ENCODE data around the gene ATOSB. TPM values are rescaled to one million over a fixed set of nuclear protein-coding genes. Genes with fewer than 3 reads are reported as not detected.

The ATOSB gene
- total and polyA plus RNA-seq, 2 of the 8 experiments (the other 6 are each of a cell fraction or from before 2014, with no cell fraction given) = 6.9 to 10.4 TPM

GRCh38 chr9:35060548-35061207 lies 55.0 kb downstream of the ATOSB start:
- H2BK5ac ChIP-seq (ENCODE audit: low read depth, low read length) = no peak overlapping the region
- no peak overlapping the region for H2BK12ac ChIP-seq (ENCODE audit: low read depth, low read length)
- no peaks in the 10 kb centered on the region for H3K4me1 ChIP-seq (replicated peaks in 1 of 4; ENCODE audit: control insufficient read depth in 3 of 4, insufficient read depth in 4 of 4, low read length in 3 of 4)
- H2BK20ac ChIP-seq (ENCODE audit: low read length) = no peak overlapping the region
- H4K5ac ChIP-seq (ENCODE audit: insufficient read length, low read depth, low read length) = no peak overlapping the region
- FAIRE-seq = no peak
- no peak overlapping the region for H3K14ac ChIP-seq (ENCODE audit: insufficient read length)
- H3K36me3 ChIP-seq (ENCODE audit: control insufficient read depth in 2 of 4, insufficient read depth in 4 of 4, low read length in 3 of 4) = peaks cover 89 to 100% (median 97%) of the 10 kb centered on the region in 4 experiments
- H2BK15ac ChIP-seq (ENCODE audit: low read length) = no peak overlapping the region
- H4K91ac ChIP-seq (replicated peaks; ENCODE audit: insufficient read length, low read length) = no peak overlapping the region
- H4K8ac ChIP-seq (ENCODE audit: extremely low read depth, insufficient read depth, low read length) = no peak overlapping the region
- POLR2A ChIA-PET (ENCODE audit: partially characterized antibody) = interaction anchor here (0.9 to 1.6 kb wide), 5 partner anchors 9 to 66 kb away, joined by 3 to 7 read pairs (median 5); partner anchors contain the start of gene VCP
- H3K4ac ChIP-seq (replicated peaks; ENCODE audit: insufficient read length, low read depth, low read length) = no peak overlapping the region
- no peak overlapping the region for H3K56ac ChIP-seq (replicated peaks; ENCODE audit: insufficient read length, low read depth, low read length)
- H3K79me1 ChIP-seq (ENCODE audit: low read depth, low read length) = no peaks in the 10 kb centered on the region; the same call in 1 of the 2 replicates
- no peak overlapping the region for H3K4me3 ChIP-seq (ENCODE audit: extremely low read depth in 1 of 4, insufficient read depth in 2 of 4, low read depth in 3 of 4, low read length in 4 of 4)
- no peak overlapping the region for H3K27ac ChIP-seq (ENCODE audit: low read depth, low read length)
- H3K23me2 ChIP-seq (ENCODE audit: low read depth, low read length) = no peaks in the 10 kb centered on the region
- H3K23ac ChIP-seq (ENCODE audit: insufficient read length) = no peak overlapping the region
- peaks cover 5 to 24% of the 10 kb centered on the region in 2 experiments for H4K20me1 ChIP-seq (replicated peaks in 1 of 2; ENCODE audit: control insufficient read depth in 1 of 2, insufficient read depth in 2 of 2, low read length in 2 of 2)
- no peak overlapping the region for H2BK120ac ChIP-seq (replicated peaks; ENCODE audit: low read depth, low read length)
- no peak overlapping the region for H2AFZ ChIP-seq (ENCODE audit: low read length)
- CTCF ChIA-PET (ENCODE audit: partially characterized antibody) = interaction anchor here (0.7 to 9.4 kb wide), 5 partner anchors 7 to 161 kb away, joined by 3 to 50 read pairs (median 4); no protein-coding TSS in a partner anchor
- no peaks in the 10 kb centered on the region for H3K79me2 ChIP-seq (ENCODE audit: control insufficient read depth in 1 of 2, insufficient read depth in 2 of 2, low read length in 2 of 2)
- no peak overlapping the region for H3K9ac ChIP-seq (replicated peaks in 1 of 4; ENCODE audit: extremely low read depth in 1 of 4, low read depth in 3 of 4, low read length in 3 of 4)
- WGBS, 2 experiments (ENCODE audit: extremely low coverage in 1 of 2, insufficient coverage in 1 of 2, insufficient read length in 1 of 2, insufficient replicate concordance in 2 of 2, low coverage in 1 of 2, low lambda C conversion rate in 2 of 2, missing lambda C conversion rate in 1 of 2) = 91% methylated on average over 11 of the region's 11 CpGs; no CpG with 5 or more reads in 1 of the 2 experiments
- DNase-seq (ENCODE audit: low read depth in 1 of 2, low spot score in 2 of 2) = no peak
- no peaks in the 10 kb centered on the region for H3K27me3 ChIP-seq (replicated peaks in 1 of 4; ENCODE audit: control insufficient read depth in 3 of 4, extremely low read depth in 1 of 4, insufficient read depth in 3 of 4, low read length in 3 of 4)
- no peak overlapping the region for H3K18ac ChIP-seq (ENCODE audit: extremely low read depth, low read length)
- H3K4me2 ChIP-seq (ENCODE audit: insufficient read depth in 1 of 2, low read depth in 2 of 2, low read length in 2 of 2) = no peak overlapping the region
- no peaks in the 10 kb centered on the region; a peak in 1 of 4 replicates for H3K9me3 ChIP-seq (ENCODE audit: insufficient read depth in 2 of 2, low read depth in 1 of 2, low read length in 1 of 2)
- H2AK5ac ChIP-seq (ENCODE audit: low read depth, low read length) = no peak overlapping the region
- no peak for TF ChIP-seq SIN3A (conservative IDR thresholded peaks at IDR 0.05 in 1 of 2, IDR thresholded peaks at IDR 0.05 in 1 of 2; ENCODE audit: low read depth in 1 of 2, low read length in 2 of 2)
- TF ChIP-seq BACH1 (IDR thresholded peaks at IDR 0.05; ENCODE audit: low read length) = no peak
- no peak for TF ChIP-seq SIRT6 (IDR thresholded peaks at IDR 0.05; ENCODE audit: low read length)
- no peak for TF ChIP-seq FOSL1 (IDR thresholded peaks at IDR 0.05; ENCODE audit: insufficient read depth, low read depth, low read length)
- TF ChIP-seq TEAD4 (IDR thresholded peaks at IDR 0.05; ENCODE audit: low read depth, low read length) = no peak
- TF ChIP-seq CTCF (IDR thresholded peaks at IDR 0.05; ENCODE audit: control extremely low read depth in 1 of 3, insufficient read depth in 1 of 3, low read depth in 1 of 3, low read length in 3 of 3) = no peak
- TF ChIP-seq, protein P1, sequence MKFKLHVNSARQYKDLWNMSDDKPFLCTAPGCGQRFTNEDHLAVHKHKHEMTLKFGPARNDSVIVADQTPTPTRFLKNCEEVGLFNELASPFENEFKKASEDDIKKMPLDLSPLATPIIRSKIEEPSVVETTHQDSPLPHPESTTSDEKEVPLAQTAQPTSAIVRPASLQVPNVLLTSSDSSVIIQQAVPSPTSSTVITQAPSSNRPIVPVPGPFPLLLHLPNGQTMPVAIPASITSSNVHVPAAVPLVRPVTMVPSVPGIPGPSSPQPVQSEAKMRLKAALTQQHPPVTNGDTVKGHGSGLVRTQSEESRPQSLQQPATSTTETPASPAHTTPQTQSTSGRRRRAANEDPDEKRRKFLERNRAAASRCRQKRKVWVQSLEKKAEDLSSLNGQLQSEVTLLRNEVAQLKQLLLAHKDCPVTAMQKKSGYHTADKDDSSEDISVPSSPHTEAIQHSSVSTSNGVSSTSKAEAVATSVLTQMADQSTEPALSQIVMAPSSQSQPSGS (IDR thresholded peaks at IDR 0.05; ENCODE audit: low read length) = no peak
- no peak for TF ChIP-seq RXRA (IDR thresholded peaks at IDR 0.05; ENCODE audit: insufficient read depth, low read depth, low read length)

Measured in H1 (cell line).